ENCODE measurements around the gene ITPA.
A peak's percentile ranks its signal among the peaks of the same experiment; 100 is the strongest.

Gene ITPA

GRCh38 chr20:3229158-3229557 lies 19.9 kb downstream of the ITPA start:
- DNase-seq (ENCODE audit: low spot score) = no peak

GRCh38 chr20:3229798-3230197 lies 20.5 kb downstream of the ITPA start:
- DNase-seq (ENCODE audit: low spot score) = no peak

- no peak for DNase-seq (ENCODE audit: low spot score)
Observed at GRCh38 chr20:3231116-3231515, 21.8 kb downstream of the ITPA start.

GRCh38 chr20:3231889-3232588 lies 22.7 kb downstream of the ITPA start:
- DNase-seq (ENCODE audit: low spot score) = no peak

GRCh38 chr20:3233131-3233990 lies 24.1 kb downstream of the ITPA start:
- no peak for DNase-seq (ENCODE audit: low spot score)

- DNase-seq (ENCODE audit: low spot score) = no peak
Observed at GRCh38 chr20:3233991-3234498, 24.7 kb downstream of the ITPA start.

GRCh38 chr20:3235666-3236324 lies 26.5 kb downstream of the ITPA start:
- DNase-seq (ENCODE audit: low spot score) = no peak

GRCh38 chr20:3237011-3237957 lies 28.0 kb downstream of the ITPA start:
- no peak for DNase-seq (ENCODE audit: low spot score)

GRCh38 chr20:3237958-3238615 lies 28.8 kb downstream of the ITPA start:
- no peak for DNase-seq (ENCODE audit: low spot score)

- no peak for DNase-seq (ENCODE audit: low spot score)
Observed at GRCh38 chr20:3238616-3239025, 29.3 kb downstream of the ITPA start.

- peak; percentile 50 for DNase-seq (ENCODE audit: low spot score)
Observed at GRCh38 chr20:3239026-3239866, 29.9 kb downstream of the ITPA start, which contains the start of gene SLC4A11. Gene SLC4A11 (minus strand): TSS chr20:3239190. CDS start chr20:3239137, 53 bp downstream.

GRCh38 chr20:3239867-3240775 lies 30.8 kb downstream of the ITPA start:
- no peak for DNase-seq (ENCODE audit: low spot score)

GRCh38 chr20:3240776-3241363 lies 31.6 kb downstream of the ITPA start:
- no peak for DNase-seq (ENCODE audit: low spot score)

GRCh38 chr20:3242172-3242692 lies 32.9 kb downstream of the ITPA start:
- no peak for DNase-seq (ENCODE audit: low spot score)

- no peak for DNase-seq (ENCODE audit: low spot score)
Observed at GRCh38 chr20:3243718-3244358, 34.5 kb downstream of the ITPA start.

- DNase-seq (ENCODE audit: low spot score) = no peak
Observed at GRCh38 chr20:3244613-3245012, 35.3 kb downstream of the ITPA start.

- DNase-seq (ENCODE audit: low spot score) = no peak
Observed at GRCh38 chr20:3245156-3245555, 35.9 kb downstream of the ITPA start.

- no peak for DNase-seq (ENCODE audit: low spot score)
Observed at GRCh38 chr20:3245711-3246110, 36.4 kb downstream of the ITPA start.

All from COLO829 (cell line).